Measurements from ENCODE around the gene ZNF23. TPM values are rescaled to one million over a fixed set of nuclear protein-coding genes. Genes with fewer than 3 reads are reported as not detected.

ZNF23 gene
- polyA plus RNA-seq, 1 experiment, result 14.8 TPM

DNA sequence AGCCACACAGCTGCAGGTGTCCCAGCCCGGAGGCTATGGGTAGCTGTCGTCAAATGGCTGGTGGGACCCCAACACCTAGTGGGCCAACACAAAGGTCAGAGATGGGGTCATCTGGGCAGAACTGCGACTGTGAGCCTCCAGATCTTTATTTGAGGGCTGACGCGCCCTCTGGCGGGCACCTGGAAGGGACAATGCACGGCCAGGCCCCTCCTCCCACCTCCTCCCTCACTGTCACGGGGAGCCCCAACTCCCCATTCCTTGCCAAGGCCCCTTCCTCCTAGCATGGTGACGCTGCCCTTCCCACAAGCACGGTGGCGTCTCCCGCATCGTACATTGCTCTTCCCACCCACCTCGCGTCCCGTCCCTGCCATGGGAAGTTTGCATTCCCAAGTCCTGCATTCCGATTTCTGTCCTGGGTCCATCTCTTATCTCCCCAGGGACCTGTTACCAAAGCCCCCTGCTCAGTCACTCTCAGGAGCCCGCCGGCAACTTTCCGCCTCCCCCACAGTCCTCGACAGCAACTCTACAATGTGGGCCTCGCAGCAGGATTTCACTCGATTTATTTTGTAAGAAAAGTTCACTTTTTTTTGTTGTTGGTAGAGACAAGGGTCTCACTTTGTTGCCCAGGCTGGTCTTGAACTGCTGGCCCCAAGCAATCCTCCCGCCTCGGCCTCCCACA, 21.2 kb downstream of the ZNF23 start:
- Histone ChIP-seq H3K4me3 (ENCODE audit: low read depth, low read length) (no peak overlapping the region), H3K27me3 (ENCODE audit: control insufficient read depth, insufficient read depth, low read length) (no peaks in the 10 kb centered on the region), H3K9me3 (ENCODE audit: control insufficient read depth, insufficient read depth, low read length) (peaks cover 48% of the 10 kb centered on the region), H3K27ac (ENCODE audit: low read depth, low read length) (no peak overlapping the region)
- POLR2A ChIA-PET, result no interaction called here
- TF ChIP-seq, protein P1, sequence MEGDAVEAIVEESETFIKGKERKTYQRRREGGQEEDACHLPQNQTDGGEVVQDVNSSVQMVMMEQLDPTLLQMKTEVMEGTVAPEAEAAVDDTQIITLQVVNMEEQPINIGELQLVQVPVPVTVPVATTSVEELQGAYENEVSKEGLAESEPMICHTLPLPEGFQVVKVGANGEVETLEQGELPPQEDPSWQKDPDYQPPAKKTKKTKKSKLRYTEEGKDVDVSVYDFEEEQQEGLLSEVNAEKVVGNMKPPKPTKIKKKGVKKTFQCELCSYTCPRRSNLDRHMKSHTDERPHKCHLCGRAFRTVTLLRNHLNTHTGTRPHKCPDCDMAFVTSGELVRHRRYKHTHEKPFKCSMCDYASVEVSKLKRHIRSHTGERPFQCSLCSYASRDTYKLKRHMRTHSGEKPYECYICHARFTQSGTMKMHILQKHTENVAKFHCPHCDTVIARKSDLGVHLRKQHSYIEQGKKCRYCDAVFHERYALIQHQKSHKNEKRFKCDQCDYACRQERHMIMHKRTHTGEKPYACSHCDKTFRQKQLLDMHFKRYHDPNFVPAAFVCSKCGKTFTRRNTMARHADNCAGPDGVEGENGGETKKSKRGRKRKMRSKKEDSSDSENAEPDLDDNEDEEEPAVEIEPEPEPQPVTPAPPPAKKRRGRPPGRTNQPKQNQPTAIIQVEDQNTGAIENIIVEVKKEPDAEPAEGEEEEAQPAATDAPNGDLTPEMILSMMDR (IDR thresholded peaks at IDR 0.05; ENCODE audit: low read depth, low read length), result no peak
- CTCF ChIA-PET, result interaction anchor here (0.6 to 1.4 kb wide), 2 partner anchors 13 to 168 kb away, joined by 3 to 4 read pairs; no protein-coding TSS in a partner anchor
- no peak for DNase-seq (ENCODE audit: low read depth, low spot score)

DNA sequence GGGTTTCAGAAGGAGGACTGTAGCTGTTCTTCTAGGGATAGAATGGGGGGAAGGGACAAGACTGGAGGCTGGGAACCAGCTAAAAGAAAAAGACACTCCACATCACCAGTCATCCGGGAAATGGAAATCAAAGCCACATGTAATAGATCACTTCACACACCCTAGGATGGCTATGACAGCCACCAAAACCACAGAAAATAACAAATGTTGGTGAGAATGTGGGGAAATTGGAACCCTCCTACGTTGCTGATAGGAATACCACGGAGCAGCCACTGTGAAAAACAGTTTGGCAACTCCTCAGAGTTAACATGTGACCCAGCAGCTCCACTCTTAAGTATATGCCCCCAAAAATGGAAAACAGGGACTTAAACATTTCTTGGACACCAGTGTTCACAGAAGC, 22.5 kb downstream of the ZNF23 start:
- ChIA-PET POLR2A (no interaction called here), CTCF (interaction anchor here (1.4 kb wide), 1 partner anchor 12 kb away, joined by 4 read pairs; no protein-coding TSS in a partner anchor)
- no peak for DNase-seq (ENCODE audit: low read depth, low spot score)
- TF ChIP-seq, protein P1 (IDR thresholded peaks at IDR 0.05; ENCODE audit: low read depth, low read length), result no peak
- Histone ChIP-seq H3K27me3 (ENCODE audit: control insufficient read depth, insufficient read depth, low read length) (no peaks in the 10 kb centered on the region), H3K9me3 (ENCODE audit: control insufficient read depth, insufficient read depth, low read length) (peaks cover 39% of the 10 kb centered on the region), H3K4me3 (ENCODE audit: low read depth, low read length) (no peak overlapping the region), H3K27ac (ENCODE audit: low read depth, low read length) (no peak overlapping the region)

DNA sequence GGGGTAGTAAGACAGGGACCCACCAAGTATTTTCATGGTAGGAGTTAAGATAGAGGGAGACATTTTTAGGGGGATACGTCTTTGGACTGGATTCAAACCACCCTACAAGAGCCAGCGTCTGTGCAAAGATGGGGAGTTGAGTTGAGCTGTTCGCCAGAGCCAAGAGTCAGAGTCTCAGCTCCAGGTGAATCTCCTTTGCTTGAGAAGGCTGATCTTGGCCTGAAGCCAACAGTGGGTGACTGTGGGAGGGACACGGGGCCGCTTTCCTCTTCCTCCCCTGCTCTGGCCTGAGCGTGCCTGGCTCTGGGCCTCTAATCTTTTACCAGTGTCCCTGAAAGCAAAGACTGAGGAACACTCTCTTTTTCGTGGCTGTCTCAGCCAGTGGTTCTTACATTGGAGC, 25.6 kb downstream of the ZNF23 start:
- DNase-seq (ENCODE audit: low read depth, low spot score), result no peak
- ChIA-PET POLR2A (interaction anchor here (0.6 kb wide), 1 partner anchor 32 kb away, joined by 3 read pairs; no protein-coding TSS in a partner anchor), CTCF (no interaction called here)
- Histone ChIP-seq H3K9me3 (ENCODE audit: control insufficient read depth, insufficient read depth, low read length) (peaks cover 14% of the 10 kb centered on the region), H3K4me3 (ENCODE audit: low read depth, low read length) (no peak overlapping the region), H3K27me3 (ENCODE audit: control insufficient read depth, insufficient read depth, low read length) (no peaks in the 10 kb centered on the region), H3K27ac (ENCODE audit: low read depth, low read length) (no peak overlapping the region)
- TF ChIP-seq, protein P1 (IDR thresholded peaks at IDR 0.05; ENCODE audit: low read depth, low read length), result no peak

DNA sequence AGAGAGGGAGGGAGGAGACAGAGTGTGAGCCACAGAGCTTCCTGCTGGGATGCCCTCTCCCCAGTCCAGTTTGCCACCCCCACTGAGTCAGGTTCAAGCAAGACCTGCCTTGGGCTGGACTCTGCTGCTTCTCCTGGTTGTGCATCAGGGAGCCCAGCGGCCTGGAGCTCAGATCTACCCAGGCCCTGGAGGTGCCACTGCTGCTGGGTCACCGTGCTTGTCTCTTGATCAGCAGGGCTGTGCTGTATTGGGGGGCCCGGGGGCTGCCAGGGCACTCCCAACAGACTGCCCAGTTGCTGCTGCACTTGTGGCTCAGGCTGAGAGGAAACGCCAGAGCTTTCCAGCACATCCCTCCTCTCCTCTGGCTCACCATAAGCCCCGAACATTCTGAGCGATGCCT, 29.1 kb downstream of the ZNF23 start:
- H3K9me3 ChIP-seq (ENCODE audit: control insufficient read depth, insufficient read depth, low read length), result peaks cover 4% of the 10 kb centered on the region; the same call in 1 of the 2 replicates
- H3K27ac ChIP-seq (ENCODE audit: low read depth, low read length), result no peak overlapping the region
- POLR2A ChIA-PET, result no interaction called here
- no peaks in the 10 kb centered on the region for H3K27me3 ChIP-seq (ENCODE audit: control insufficient read depth, insufficient read depth, low read length)
- no peak for DNase-seq (ENCODE audit: low read depth, low spot score)
- CTCF ChIA-PET, result no interaction called here
- no peak overlapping the region for H3K4me3 ChIP-seq (ENCODE audit: low read depth, low read length)
- TF ChIP-seq, protein P1 (IDR thresholded peaks at IDR 0.05; ENCODE audit: low read depth, low read length), result no peak

DNA sequence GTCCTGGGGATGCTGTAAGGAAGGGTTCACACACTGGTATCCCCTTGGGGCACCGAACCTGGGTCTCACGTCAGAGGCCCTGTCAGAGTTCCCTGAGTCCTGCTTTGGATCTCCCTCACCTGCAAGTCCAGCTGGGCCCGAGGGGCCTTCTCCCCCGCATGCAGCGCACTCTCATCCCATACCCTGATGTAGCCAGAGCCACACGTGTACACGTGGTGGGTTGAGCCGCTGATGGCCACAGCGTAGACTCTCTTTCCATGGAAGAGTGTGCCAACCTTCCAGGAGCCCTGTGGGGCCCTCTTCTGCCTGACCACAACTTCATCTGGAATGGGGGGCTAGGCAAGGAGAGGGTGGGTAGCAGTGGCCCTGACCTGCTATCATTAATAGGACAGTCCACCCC, 30.1 kb downstream of the ZNF23 start:
- H3K9me3 ChIP-seq (ENCODE audit: control insufficient read depth, insufficient read depth, low read length), result peaks cover 4% of the 10 kb centered on the region; the same call in 1 of the 2 replicates
- no peaks in the 10 kb centered on the region for H3K27me3 ChIP-seq (ENCODE audit: control insufficient read depth, insufficient read depth, low read length)
- no peak for DNase-seq (ENCODE audit: low read depth, low spot score)
- no peak overlapping the region for H3K27ac ChIP-seq (ENCODE audit: low read depth, low read length)
- TF ChIP-seq, protein P1 (IDR thresholded peaks at IDR 0.05; ENCODE audit: low read depth, low read length), result no peak
- ChIA-PET POLR2A (no interaction called here), CTCF (interaction anchor here (0.5 to 1.2 kb wide), 2 partner anchors 19 to 20 kb away, joined by 3 read pairs; no protein-coding TSS in a partner anchor)
- no peak overlapping the region for H3K4me3 ChIP-seq (ENCODE audit: low read depth, low read length)
